HG03064 (cell line): ENCODE measurements around the gene COL5A2.

Experiments used
- ATAC-seq: cut with Tn5 transposase; IDR thresholded peaks from one replicate; pipeline ENCODE4 v1.9.1; 2021; ENCODE audit warnings: low read depth; ENCODE audit not compliant: unreplicated experiment

Gene COL5A2

DNA sequence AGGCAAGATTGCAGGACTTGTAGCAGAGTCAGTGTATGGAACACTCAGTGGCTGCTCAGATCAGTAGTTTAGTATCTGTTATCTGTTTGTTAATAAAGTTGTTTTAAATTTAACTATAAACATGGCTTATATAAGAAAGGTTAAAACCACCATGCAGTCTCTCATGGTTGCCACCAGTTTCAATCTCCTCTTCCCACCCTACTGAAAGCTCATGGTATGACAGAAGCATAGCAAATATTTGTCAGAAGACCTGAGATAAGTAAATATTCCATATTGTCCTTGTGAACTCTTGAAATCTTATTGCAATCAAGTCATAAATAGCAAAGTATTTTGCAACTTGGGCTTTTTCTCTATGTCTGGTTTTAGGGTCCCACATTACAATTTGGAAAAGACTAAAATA is 2.1 kb upstream of the COL5A2 start:
- ATAC-seq = no peak

DNA sequence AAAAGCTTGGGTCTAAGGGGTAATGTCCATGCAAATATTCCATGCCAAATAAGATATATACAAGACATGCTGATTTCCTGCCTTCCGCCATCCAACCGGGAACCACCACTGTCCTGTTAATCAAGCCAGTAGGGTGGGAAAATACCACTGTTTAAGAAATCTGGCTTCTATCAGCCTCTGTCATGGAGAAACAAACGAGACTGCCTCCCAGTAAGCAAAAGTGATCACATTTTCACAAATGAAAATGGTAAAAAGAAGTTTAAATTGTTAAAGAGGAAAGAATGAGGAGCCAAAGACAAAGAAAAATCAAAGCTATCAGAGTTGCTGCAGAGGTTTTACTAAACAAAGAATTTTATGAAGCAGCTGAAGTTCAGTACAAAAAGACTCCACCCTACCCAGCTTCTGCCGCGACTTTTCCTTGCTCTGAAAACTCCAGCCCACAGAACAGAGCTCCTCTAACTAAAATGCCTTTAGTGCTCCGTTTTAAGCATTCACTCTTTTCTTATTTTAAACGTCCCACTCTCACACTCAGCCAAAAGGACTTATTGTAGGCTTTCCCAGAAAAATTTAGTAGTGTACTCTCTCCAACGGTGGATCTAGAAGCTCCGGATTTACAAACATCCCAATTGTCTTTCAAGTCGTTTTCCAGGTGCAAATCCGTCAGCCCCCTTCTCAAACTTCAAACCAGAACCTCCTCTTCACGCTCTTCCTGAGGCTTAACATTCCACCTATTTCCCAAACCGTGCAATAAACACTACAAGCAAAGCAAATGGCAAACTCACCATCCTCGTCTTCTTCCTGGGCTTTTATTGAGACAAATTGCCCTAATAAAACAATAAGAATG is 613 bp downstream of the COL5A2 start:
- ATAC-seq = no peak

DNA sequence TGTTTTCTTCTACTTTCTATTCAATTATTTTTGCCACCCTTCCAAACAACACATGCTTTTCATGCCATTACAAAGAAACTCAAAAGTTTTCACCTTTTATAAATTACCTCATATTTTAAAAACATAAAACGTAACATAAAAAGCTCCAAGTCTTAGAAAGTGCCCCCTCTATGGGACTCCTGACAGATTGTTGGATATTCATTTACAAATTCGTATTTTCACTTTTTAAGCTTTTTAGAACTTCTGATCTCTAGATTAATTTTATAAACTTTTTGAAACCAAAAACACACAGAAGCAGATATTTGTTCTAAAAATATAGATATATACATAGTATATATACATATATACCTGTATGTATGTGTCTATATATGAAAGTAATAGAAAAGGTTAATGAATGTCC is 1.5 kb downstream of the COL5A2 start:
- ATAC-seq = no peak

DNA sequence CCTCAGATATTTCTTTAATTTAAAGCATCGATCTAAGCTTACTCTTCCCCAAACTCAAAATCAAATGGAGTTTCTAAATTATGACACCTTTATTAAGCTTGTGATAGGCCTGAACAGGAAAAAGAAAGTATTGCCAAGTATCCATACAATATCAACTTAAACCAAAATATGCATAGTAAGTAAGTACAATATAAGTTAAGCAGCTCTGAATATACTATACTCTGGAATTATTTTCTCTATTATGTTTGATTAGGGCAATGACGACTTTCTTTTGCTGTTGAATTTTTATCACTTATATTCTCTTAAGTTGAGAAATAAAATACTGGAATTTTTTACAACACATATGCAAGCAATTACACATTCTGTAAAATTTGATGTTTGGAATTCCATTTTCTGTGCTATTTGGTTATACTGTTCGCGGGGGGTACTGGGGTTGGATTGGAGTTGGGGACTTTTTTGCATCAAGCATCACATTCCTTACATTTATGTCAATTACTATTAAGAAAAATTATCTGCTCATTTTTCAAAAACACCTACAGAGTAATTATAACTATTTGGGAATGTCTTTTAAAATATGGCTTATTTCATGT is 2.2 kb downstream of the COL5A2 start:
- ATAC-seq = no peak

DNA sequence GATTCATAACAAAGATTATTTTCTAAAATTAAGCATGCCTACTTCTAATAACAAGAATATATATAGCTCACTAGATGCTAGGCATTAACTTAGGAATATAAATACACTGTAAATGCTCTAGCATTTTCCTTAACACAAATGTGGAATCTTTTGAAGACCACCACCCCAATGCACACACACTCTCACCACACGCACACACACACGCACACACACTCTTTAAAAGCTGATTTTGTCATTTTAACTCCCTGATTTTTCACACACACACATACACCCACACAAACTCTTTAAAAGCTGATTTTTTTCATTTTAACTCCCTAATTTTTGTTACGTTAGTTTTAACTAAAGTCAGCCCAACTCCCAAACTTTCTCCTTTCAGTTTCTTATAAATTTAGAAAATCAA is 3.0 kb downstream of the COL5A2 start:
- ATAC-seq = no peak

DNA sequence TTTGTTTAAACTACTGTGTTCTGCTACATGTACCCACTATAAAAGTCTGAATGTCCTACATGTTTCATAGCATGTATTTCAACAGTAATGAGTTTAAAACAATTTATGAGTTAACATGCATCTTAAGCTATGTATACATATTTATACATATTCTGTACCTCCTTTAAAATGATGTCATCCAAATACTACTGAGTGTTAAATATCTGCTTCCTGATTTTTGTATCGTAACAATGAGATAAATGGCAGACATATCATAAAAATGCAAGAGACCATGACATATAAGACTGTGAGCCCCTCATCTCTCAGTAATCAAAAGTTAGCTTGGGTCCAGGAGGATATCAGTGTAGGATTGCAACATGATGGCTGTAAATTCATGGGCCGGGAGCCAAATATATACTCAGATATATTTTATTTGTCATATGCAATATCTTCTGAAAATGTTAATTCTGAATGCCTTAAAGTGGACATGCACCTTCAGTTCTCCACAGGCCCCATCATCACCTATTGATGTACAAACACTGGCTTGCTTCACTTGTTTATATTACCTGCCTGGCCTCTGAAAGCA is 3.6 kb downstream of the COL5A2 start:
- ATAC-seq = no peak

DNA sequence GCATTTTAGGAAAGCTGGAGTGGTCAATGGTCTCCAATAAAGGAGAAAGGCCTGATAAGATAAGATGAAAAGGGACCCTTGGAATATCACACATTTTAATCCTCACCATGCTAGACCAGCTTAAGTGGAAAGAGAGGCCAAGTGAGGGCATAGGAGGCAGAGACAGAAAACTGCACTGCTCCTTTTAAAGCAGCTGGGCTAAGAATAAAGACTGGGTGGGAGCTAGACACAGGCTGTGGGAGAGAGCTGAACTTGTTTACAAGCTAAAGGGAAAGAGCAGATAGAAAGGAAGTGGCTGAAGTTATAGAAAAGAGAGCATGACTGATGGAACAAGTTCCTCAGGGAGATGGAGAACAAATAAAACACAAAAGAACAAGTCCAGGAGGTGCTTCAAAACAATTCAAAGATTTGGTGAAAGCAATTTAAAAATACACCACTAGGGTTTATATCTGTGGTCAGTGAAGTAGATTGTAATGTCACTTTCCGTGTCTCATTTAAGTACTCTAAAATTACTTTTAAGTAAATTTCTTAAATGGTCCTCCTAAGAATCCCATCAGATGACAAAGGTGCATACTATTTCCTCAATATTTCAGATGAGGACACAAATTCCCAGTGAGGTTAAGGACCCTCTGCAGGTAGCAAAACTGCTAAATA is 7.5 kb downstream of the COL5A2 start:
- ATAC-seq = no peak

DNA sequence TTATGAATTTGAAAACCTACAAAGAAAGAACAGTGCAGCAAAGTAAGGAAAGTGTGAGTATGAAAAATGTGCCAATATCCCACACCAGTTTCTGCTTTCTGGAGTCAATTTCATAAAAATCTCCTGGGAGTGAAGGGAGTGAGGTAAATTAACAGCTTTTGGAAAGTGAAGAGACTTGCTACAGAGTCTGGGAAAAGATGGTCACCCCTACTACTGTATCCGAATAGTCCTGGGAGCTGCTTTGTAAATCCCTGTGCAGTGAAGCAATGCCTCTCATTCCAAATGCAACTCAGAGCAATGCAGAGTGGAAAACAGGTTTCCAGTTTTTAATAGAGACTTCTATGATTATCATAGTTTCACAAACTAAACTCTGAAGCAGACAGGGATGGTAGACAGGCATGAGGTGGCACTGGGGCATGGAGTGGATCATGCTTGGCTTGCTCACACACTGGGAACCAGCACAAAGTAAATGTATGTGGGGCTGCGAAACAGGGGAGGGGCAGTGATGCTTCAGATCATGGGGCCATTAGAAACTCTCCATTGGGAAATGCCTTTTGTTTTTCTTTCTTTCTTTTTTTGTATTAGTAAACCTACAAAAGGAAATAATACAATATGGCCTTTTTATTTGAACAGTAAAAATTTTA is 10.6 kb downstream of the COL5A2 start:
- no peak for ATAC-seq

DNA sequence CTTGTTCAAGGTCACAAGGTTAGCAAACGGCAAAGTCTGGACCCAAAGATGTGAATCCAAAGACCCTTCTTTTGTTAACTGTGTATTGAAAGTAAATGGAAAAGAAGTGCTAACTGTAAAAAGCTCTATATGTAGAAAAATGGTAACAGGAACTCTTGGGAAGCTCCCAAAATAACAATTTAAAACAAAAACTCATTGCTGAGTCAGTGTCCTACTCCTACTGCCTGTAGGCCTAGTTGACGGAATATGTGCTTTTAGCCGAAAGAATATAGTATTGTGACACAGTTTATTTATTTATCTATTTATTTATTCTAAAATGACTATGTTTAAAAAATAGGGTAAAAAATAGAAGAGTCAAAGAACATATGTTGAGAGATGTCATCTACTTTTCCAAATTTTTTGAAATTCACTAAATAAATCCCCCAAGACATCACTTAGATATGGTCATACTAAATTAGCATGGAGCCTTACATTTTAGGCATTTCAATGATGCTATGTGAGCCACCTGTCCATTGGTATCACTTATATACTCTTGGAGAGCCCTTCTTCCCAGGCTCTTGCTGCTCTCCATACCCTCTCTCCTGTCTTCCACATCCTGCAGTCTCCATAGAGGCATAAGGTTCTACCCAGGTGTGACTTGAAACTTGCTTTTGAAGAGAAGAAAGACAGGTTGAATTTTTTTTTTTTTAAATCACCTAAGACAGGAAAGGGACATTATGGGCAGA is 13.7 kb downstream of the COL5A2 start:
- no peak for ATAC-seq

DNA sequence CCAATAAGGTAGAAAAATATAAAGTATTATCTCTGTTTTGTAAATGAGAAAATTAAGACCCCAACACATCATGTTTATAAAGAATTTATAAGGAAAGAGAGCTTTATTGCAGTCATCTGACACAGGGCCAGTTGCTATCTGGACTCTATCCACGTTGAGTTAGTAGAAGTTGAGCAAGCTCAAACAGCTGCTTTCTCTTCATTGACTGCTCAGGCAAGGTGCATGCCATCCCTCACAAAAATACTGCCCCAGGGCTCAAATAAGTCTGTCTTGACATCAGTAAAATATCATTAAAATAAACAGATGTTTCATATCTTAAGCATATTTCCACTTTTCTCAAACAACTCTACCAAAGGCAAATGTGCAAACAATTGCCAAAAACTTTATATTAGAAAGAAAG is 14.8 kb downstream of the COL5A2 start:
- ATAC-seq = no peak

DNA sequence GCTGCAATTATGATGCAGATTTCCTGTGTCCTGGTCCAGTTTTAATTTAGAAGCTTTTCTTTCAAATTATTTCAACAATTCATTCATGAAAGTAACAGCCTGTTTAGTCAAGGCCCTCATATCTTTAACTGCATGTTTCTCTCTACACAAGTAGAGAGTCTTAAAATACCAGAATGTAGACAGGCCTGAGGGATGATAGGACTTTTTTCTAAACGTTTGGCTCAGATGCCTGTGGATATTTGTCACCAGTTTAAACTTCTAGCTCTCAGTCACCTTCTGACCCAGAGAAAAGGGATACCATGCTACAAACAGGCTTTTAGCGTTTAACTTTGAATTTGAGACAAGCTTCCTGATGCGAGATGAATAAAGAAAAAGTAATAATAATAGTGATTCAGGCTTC is 15.7 kb downstream of the COL5A2 start:
- ATAC-seq = no peak

DNA sequence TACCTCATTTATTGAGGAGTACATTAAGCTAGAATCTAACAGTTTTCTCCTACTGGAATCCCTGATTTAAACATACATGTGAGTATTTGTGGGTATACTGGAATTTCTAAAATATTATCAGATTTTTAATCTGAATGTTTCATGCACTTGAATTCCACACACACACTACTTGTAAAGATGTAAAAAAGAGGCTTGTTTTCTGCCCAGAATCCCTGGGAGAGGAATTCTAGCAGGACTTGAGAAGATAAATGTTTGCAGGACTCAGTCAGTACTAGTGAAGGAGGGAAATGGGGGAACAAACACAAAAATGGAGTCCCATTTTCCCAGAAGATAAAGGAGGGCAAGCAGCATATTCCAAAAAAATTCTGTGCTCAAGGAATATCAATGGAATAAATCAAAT is 17.0 kb downstream of the COL5A2 start:
- no peak for ATAC-seq

DNA sequence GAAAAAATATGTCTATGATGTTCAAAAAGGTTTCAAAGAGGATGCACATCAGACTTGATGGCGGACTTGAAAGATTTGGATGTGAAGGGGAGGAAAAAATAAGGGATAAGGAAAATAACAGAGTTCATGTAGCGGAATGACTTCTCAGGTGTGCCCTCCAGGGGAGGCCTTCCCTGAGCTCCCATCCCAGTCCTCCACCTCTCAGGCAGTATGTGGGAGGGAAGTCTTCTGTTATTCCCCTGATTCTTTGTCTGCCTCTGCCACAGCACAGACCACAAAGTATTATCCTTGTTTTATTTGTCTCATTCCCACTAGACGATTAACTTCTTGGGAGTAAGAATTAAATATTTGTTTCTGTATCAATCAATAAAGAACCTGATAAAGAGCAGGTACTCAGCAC is 17.7 kb downstream of the COL5A2 start:
- no peak for ATAC-seq

DNA sequence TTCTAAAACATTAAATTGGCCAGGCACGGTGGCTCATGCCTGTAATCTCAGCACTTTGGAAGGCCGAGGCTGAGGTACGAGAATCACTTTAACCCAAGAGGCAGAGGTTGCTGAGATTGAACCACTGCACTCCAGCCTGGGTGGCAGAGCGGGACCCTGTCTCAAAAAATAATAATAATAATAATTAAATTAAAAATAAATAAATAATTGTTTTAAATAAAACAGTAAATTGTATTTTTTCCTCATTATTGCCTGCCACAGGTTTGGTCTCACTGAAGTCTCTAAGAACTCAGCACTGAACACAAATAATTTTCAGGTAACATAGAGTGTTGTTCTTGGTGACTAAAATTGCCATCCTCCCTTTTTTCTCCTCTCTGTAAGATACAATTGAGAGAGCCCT is 19.8 kb downstream of the COL5A2 start:
- no peak for ATAC-seq

DNA sequence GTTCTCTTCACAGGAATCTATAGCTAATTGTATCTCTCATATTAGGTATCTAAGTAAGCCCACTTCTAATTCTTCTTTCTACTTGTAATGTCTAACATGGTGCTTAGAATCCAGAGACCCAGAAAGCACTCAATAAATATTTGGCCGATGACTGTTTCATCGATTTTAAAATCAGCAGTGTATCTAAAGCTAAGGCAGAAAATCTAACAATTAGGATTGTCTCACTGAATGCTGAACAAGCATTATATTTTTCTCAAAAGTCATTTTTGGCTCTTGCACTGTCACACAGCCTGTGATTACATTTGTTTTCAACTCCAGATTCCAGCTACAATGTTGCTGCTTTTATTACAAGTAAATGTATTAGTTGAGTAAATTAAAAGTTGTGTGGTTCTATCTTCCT is 20.3 kb downstream of the COL5A2 start:
- no peak for ATAC-seq

DNA sequence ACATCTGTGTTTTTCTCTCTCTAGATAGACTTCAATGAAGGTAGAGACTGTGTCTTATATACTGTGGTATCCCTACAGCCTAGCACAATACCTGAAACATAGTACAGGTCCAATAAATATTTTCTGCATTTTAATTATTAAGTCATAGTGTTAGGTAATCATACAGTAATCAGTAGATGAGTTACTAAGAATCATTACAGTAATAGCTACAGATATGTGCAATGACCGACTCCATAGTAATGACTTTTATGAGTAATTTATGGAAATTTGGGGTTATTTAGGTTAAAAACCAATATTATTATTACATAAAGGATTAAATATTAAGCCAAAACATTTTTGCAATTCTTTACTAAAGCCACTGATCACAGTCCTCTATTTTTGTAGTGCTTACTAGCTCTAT is 21.6 kb downstream of the COL5A2 start:
- ATAC-seq = no peak

DNA sequence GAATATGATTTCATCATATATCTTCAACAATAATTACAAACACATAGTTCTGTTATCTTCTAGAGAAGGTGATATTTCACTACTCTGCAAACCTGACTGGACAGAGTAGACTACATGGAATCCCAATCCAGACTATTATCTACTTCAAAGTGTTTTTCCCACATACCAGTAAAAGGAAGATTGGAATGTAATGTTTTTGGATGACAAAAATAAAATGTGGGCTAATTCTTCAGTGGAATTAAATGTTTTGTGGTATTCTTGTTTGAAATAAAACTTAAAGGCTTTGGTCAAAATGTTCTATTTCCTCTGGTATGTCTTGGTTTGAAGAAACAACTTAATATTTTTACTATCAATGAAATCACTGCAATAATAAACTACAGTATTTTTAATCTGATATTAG is 22.1 kb downstream of the COL5A2 start:
- ATAC-seq = no peak

DNA sequence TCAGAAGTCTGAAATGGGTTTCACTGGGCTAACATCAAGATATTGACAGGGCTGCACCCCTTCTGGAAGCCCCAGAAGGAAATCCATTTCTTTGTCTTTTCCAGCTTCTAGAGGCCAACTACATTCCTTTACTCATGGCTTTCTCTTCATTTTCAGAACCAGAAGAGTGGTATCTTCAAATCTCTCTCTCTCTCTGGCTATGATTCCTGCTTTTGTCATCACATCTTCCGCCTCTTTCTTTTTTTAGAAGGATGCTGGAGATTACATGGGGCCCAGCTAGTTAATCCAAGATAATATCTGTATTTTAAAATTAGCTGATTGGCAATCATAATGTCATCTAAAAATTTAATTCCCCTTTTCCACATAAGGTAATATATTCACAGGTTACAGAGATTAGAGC is 23.8 kb downstream of the COL5A2 start:
- ATAC-seq = no peak

DNA sequence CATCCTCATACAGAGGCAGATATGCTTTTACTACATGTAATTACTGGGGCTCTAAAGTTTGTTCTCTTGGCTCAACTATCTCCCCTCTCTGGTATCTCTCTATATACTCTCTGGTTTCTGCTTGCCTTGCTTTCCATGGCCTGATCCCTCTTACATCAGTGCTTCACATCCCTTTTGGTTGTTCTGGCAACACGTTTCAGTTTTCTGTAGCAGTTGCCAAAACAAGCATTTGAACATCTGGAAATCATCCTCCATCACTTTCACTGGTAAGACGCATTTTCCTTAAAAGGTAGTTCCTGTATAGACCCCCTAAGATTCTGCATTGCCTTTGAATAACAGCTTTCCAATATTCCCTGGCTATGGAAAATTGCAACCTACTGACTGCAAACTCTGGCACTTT is 25.9 kb downstream of the COL5A2 start:
- no peak for ATAC-seq

DNA sequence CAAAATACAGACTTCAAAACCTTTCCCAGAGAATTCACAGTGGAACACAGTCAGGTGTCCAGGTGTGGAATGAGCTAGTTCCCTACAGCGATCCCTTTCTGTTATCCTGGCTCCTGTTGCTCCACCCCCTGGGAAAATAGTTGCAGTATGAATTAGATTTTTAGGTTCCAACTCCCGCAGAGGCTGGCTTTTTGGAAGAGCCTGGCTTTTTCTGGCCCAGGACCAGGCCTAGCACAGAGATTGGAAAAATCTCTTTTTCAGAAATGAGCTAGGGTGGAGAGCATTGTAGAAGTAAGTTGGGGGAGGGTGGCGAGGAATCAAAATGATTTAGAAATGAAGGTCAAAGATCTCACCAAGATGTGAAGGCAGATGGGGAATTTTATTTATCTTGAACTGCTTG is 27.1 kb downstream of the COL5A2 start:
- ATAC-seq = no peak

DNA sequence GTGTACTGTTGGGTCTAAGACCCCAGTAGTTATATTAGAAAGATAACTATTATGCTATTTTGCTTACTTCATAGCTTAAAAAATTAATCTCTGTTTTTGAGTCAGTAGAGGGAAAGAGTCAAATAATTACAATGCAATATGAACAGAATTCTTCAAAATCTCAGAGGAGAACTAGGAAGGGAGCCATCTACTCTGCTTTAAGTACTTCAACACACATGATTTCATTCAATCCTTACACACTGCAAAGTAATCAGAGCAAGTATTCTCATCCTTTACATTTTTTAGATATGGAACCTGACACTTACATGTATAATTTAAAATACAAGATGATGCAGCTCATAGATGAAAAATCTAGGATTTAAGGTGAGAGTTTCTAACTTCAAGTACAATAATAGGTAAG is 27.7 kb downstream of the COL5A2 start:
- ATAC-seq = no peak
